PC-9 (cell line): ENCODE data around the gene ACTR3. TPM values are rescaled to one million over a fixed set of nuclear protein-coding genes. Genes with fewer than 3 reads are reported as not detected.

ENCODE experiments used
- BruUV-seq: library from RNA; stranded (reverse); fragments of 400-500 nt; replicated peaks from 2 replicates; lab custom pipeline; 2021; lab: Mats Ljungman, UMichigan
- CTCF ChIA-PET: fragments of 300-600 bp; sonication (Branson Sonifier 250); formaldehyde crosslinking; loops from one replicate; lab custom pipeline; 2022; ENCODE audit warnings: antibody characterized with exemption; lab: Charles Lee
- POLR2A ChIA-PET: fragments of 300-600 bp; sonication (Branson Sonifier 250); formaldehyde crosslinking; loops from one replicate; lab custom pipeline; 2022; ENCODE audit warnings: antibody characterized with exemption; ENCODE audit not compliant: unreplicated experiment; lab: Charles Lee
- DNase-seq, 2 experiments: peaks; one replicate each; pipeline versions ENCODE4 v3.0.0 to v3.0.0-alpha.2; 2015 to 2022; ENCODE audit warnings: mixed read lengths in 1 of 2
- H2AFZ ChIP-seq: fragments of 200-600 bp; sonication (generic); 2 replicates; pipeline ENCODE4 v1.8.1; 2017; ENCODE audit warnings: antibody characterized with exemption
- H3F3A ChIP-seq: fragments of 200-600 bp; sonication (generic); 2 replicates; pipeline ENCODE4 v1.8.1; 2017; ENCODE audit warnings: antibody characterized with exemption, mild to moderate bottlenecking, low read depth; ENCODE audit not compliant: insufficient read depth
- H3K27ac ChIP-seq: fragments of 200-600 bp; sonication (generic); 2 replicates; pipeline ENCODE4 v1.6.1; 2016; ENCODE audit warnings: mixed run types
- H3K27me3 ChIP-seq: fragments of 200-600 bp; sonication (generic); 2 replicates; pipeline ENCODE4 v1.6.1; 2016; ENCODE audit warnings: low read depth, mixed run types; ENCODE audit not compliant: insufficient read depth
- H3K36me3 ChIP-seq: fragments of 200-600 bp; sonication (generic); 2 replicates; pipeline ENCODE4 v1.6.1; 2016; ENCODE audit warnings: low read depth, mixed run types
- H3K4me1 ChIP-seq: fragments of 200-600 bp; sonication (generic); replicated peaks from 2 replicates; pipeline ENCODE4 v1.6.1; 2016; ENCODE audit warnings: mixed run types; ENCODE audit not compliant: insufficient read depth
- H3K4me2 ChIP-seq: fragments of 200-600 bp; sonication (generic); 2 replicates; pipeline ENCODE4 v1.6.1; 2017; ENCODE audit warnings: mixed run types
- H3K4me3 ChIP-seq: fragments of 200-600 bp; sonication (generic); 2 replicates; pipeline ENCODE4 v1.6.1; 2016; ENCODE audit warnings: mixed run types
- H3K79me2 ChIP-seq: fragments of 200-600 bp; sonication (generic); 2 replicates; pipeline ENCODE4 v1.6.1; 2017; ENCODE audit warnings: low read depth, mixed run types
- H3K9me2 ChIP-seq: fragments of 200-600 bp; sonication (generic); 2 replicates; pipeline ENCODE4 v1.8.1; 2017; ENCODE audit warnings: mild to moderate bottlenecking; ENCODE audit not compliant: insufficient read depth
- H3K9me3 ChIP-seq: fragments of 200-600 bp; sonication (generic); 2 replicates; pipeline ENCODE4 v1.8.1; 2016; ENCODE audit warnings: low read depth; ENCODE audit not compliant: insufficient read depth
- H4K20me1 ChIP-seq: fragments of 200-600 bp; sonication (generic); 2 replicates; pipeline ENCODE4 v1.8.1; 2017; ENCODE audit not compliant: insufficient read depth
- CTCF ChIP-seq: fragments of 200-600 bp; sonication (generic); conservative IDR thresholded peaks from 2 replicates; pipeline ENCODE4 v1.6.1; 2017; ENCODE audit warnings: mixed run types, antibody characterized with exemption, mild to moderate bottlenecking, moderate library complexity
- EZH2 ChIP-seq: fragments of 200-600 bp; sonication (generic); IDR thresholded peaks from 2 replicates; pipeline ENCODE4 v1.8.0; 2017; ENCODE audit warnings: antibody characterized with exemption, low read depth
- intact Hi-C: fragments of 100-400 bp; cut with micrococcal nuclease; formaldehyde crosslinking; loops from one replicate; pipeline ENCODE4 v1.10.0; 2022; ENCODE audit not compliant: unreplicated experiment
- total RNA-seq: library from RNA; stranded (reverse); gene quantifications from 2 replicates; pipeline ENCODE4 v1.2.3, GENCODE V29; 2021

Gene ACTR3
- total RNA-seq, 1 experiment from 2014 or later: 222 TPM

- no peaks in the 10 kb centered on the region for H3K36me3 ChIP-seq
- CTCF ChIA-PET: no interaction called here
- H3K27ac ChIP-seq: no peak overlapping the region
- peaks cover 16% of the 10 kb centered on the region; the same call in 1 of the 2 replicates for H3F3A ChIP-seq
- H3K79me2 ChIP-seq: no peaks in the 10 kb centered on the region
- H4K20me1 ChIP-seq: no peaks in the 10 kb centered on the region
- H3K4me3 ChIP-seq: no peak overlapping the region
- H3K9me2 ChIP-seq: no peaks in the 10 kb centered on the region
- no peaks in the 10 kb centered on the region for H3K9me3 ChIP-seq
- H3K4me2 ChIP-seq: no peak overlapping the region
- intact Hi-C loops: no loop called here
- no peak overlapping the region for H2AFZ ChIP-seq
- BruUV-seq: no TSS peak
- H3K4me1 ChIP-seq: peaks cover 20% of the 10 kb centered on the region
- POLR2A ChIA-PET: no interaction called here
- DNase-seq: no peak
- H3K27me3 ChIP-seq: no peaks in the 10 kb centered on the region
- no peak for TF ChIP-seq CTCF
- no peak for TF ChIP-seq EZH2
Measured at GRCh38 chr2:113966832-113967231, 76.9 kb downstream of the ACTR3 start.

- intact Hi-C loops: no loop called here
- Histone ChIP-seq H3K27me3 (no peaks in the 10 kb centered on the region), H2AFZ (no peak overlapping the region), H3K27ac (no peak overlapping the region), H3K36me3 (no peaks in the 10 kb centered on the region), H3K9me3 (no peaks in the 10 kb centered on the region), H3K4me3 (no peak overlapping the region), H3K4me1 (peaks cover 16% of the 10 kb centered on the region), H3K9me2 (no peaks in the 10 kb centered on the region), H3K4me2 (no peak overlapping the region), H4K20me1 (no peaks in the 10 kb centered on the region), H3F3A (peaks cover 13% of the 10 kb centered on the region; the same call in 1 of the 2 replicates), H3K79me2 (no peaks in the 10 kb centered on the region)
- no TSS peak for BruUV-seq
- ChIA-PET CTCF (no interaction called here), POLR2A (no interaction called here)
- TF ChIP-seq CTCF: no peak
- no peak for TF ChIP-seq EZH2
- no peak for DNase-seq
Measured at GRCh38 chr2:113967272-113967671, 77.4 kb downstream of the ACTR3 start.

- ChIA-PET POLR2A (no interaction called here), CTCF (no interaction called here)
- Histone ChIP-seq H3K4me1 (peaks cover 15% of the 10 kb centered on the region), H3F3A (peaks cover 2% of the 10 kb centered on the region; the same call in 1 of the 2 replicates), H3K27me3 (no peaks in the 10 kb centered on the region), H3K27ac (no peak overlapping the region), H3K4me3 (no peak overlapping the region), H2AFZ (no peak overlapping the region), H4K20me1 (no peaks in the 10 kb centered on the region), H3K4me2 (no peak overlapping the region), H3K79me2 (no peaks in the 10 kb centered on the region), H3K9me2 (no peaks in the 10 kb centered on the region), H3K36me3 (no peaks in the 10 kb centered on the region), H3K9me3 (no peaks in the 10 kb centered on the region)
- BruUV-seq: no TSS peak
- intact Hi-C loops: no loop called here
- TF ChIP-seq CTCF (no peak), EZH2 (no peak)
- no peak for DNase-seq
Measured at GRCh38 chr2:113972766-113973165, 82.9 kb downstream of the ACTR3 start.
